K562 (cell line): ENCODE measurements around the gene ENG. TPM values are rescaled to one million over a fixed set of nuclear protein-coding genes. Genes with fewer than 3 reads are reported as not detected.

Experiments used
- E2F3 ChIP-seq: fragments of 250-450 bp; sonication (Bioruptor Pico); IDR thresholded peaks from 2 replicates; pipeline ENCODE4 v1.4.0; 2020; ENCODE audit warnings: mild to moderate bottlenecking
- GABPB1 ChIP-seq: sonication (generic); formaldehyde crosslinking; IDR thresholded peaks from 2 replicates; pipeline ENCODE4 v1.8.0; 2022; ENCODE audit warnings: mild to moderate bottlenecking, missing genetic modification reagents
- GTF2E2 ChIP-seq: fragments of 200-800 bp; sonication (Bioruptor generic); IDR thresholded peaks from 2 replicates; pipeline ENCODE4 v1.6.1; 2016; ENCODE audit warnings: missing genetic modification characterization, missing compliant biosample characterization
- HNRNPH1 ChIP-seq: fragments of 200-400 bp; formaldehyde crosslinking; optimal IDR thresholded peaks from 2 replicates; pipeline ENCODE3; 2017; ENCODE audit warnings: low read depth, mild to moderate bottlenecking, low read length, moderate library complexity
- MBD2 ChIP-seq: sonication (generic); IDR thresholded peaks from 2 replicates; pipeline ENCODE4 v1.6.1; 2016; ENCODE audit warnings: low read depth, borderline replicate concordance
- MTA3 ChIP-seq: fragments of 450-650 bp; formaldehyde crosslinking; IDR thresholded peaks from 2 replicates; pipeline ENCODE4 v1.6.1; 2017; ENCODE audit warnings: mild to moderate bottlenecking, borderline replicate concordance
- NCOA4 ChIP-seq: fragments of 450-650 bp; IDR thresholded peaks from 2 replicates; pipeline ENCODE4 v1.6.1; 2018; ENCODE audit warnings: mild to moderate bottlenecking; ENCODE audit not compliant: partially characterized antibody
- NFE2L1 ChIP-seq: fragments of 450-650 bp; IDR thresholded peaks from 2 replicates; pipeline ENCODE4 v1.6.1; 2016; ENCODE audit warnings: missing genetic modification characterization, low read depth, mild to moderate bottlenecking, missing compliant biosample characterization, moderate library complexity, borderline replicate concordance
- PHF21A ChIP-seq: fragments of 450-650 bp; IDR thresholded peaks from 2 replicates; pipeline ENCODE4 v1.6.1; 2017; ENCODE audit warnings: low read depth, borderline replicate concordance
- PHF8 ChIP-seq: fragments of 200-600 bp; sonication (generic); IDR thresholded peaks from 2 replicates; pipeline ENCODE4 v1.6.1; 2012; ENCODE audit warnings: mixed run types, mild to moderate bottlenecking, inconsistent platforms, low read length, moderate library complexity, borderline replicate concordance
- TARDBP ChIP-seq: fragments of 450-650 bp; IDR thresholded peaks from 2 replicates; pipeline ENCODE4 v1.6.1; 2016
- TFAM ChIP-seq: fragments of 250-450 bp; sonication (Bioruptor Pico); conservative IDR thresholded peaks from 2 replicates; pipeline ENCODE4 v1.5.0; 2021; ENCODE audit warnings: mild to moderate bottlenecking, moderate library complexity
- U2AF1 ChIP-seq: fragments of 200-400 bp; formaldehyde crosslinking; optimal IDR thresholded peaks from 2 replicates; pipeline ENCODE3; 2017; ENCODE audit warnings: mild to moderate bottlenecking, low read depth, low read length, moderate library complexity
- ZBTB9 ChIP-seq: fragments of 450-650 bp; formaldehyde crosslinking; IDR thresholded peaks from 2 replicates; pipeline ENCODE4 v1.4.0; 2020; ENCODE audit warnings: mild to moderate bottlenecking, moderate library complexity
- ZNF134 ChIP-seq: fragments of 250-450 bp; sonication (Bioruptor Pico); conservative IDR thresholded peaks from 2 replicates; pipeline ENCODE4 v1.4.0; 2020
- ZNF197 ChIP-seq: fragments of 200-800 bp; sonication (Bioruptor generic); IDR thresholded peaks from 2 replicates; pipeline ENCODE4 v1.6.1; 2016; ENCODE audit warnings: low read depth, missing genetic modification characterization, missing compliant biosample characterization
- ZNF239 ChIP-seq: fragments of 250-450 bp; sonication (Bioruptor Pico); IDR thresholded peaks from 2 replicates; pipeline ENCODE4 v1.4.0; 2020; ENCODE audit warnings: mild to moderate bottlenecking
- ZNF561 ChIP-seq: fragments of 450-650 bp; formaldehyde crosslinking; conservative IDR thresholded peaks from 2 replicates; pipeline ENCODE4 v1.4.0; 2020; ENCODE audit warnings: mild to moderate bottlenecking, moderate library complexity
- ZNF584 ChIP-seq: fragments of 200-800 bp; sonication (Bioruptor generic); IDR thresholded peaks from 2 replicates; pipeline ENCODE4 v1.6.1; 2016; ENCODE audit warnings: low read depth, mild to moderate bottlenecking, missing genetic modification characterization, missing compliant biosample characterization
- ZNF766 ChIP-seq: fragments of 200-800 bp; sonication (Bioruptor generic); conservative IDR thresholded peaks from 2 replicates; pipeline ENCODE4 v1.6.1; 2016; ENCODE audit warnings: missing genetic modification characterization, missing compliant biosample characterization
- polyA plus RNA-seq, 8 experiments: library from polyadenylated mRNA; depleted of rRNA in 4 of 8; stranded (reverse) in 5 of 8; unstranded in 3 of 8; fragments of >200 nt; fragmentation: Nextera tagmentation in 2 of 8; fragmentation: Illumina TruSeq in 1 of 8; extraction: Ambion mirVana in 2 of 8; extraction: Trizol in 1 of 8; gene quantifications; 2 replicates each; pipeline versions ENCODE4 v1.2.1 to v1.2.3, GENCODE V29; 2011 to 2014; ENCODE audit warnings: inconsistent platforms in 1 of 8, missing spikeins in 1 of 8
- total RNA-seq, 7 experiments: library from RNA; depleted of rRNA in 6 of 7; stranded (reverse); fragments of >200 nt in 6 of 7; fragmentation: Illumina TruSeq in 2 of 7; extraction: Trizol in 2 of 7; gene quantifications; 2 replicates each; pipeline versions ENCODE4 v1.2.1 to v1.2.3, GENCODE V29; 2011 to 2021; ENCODE audit warnings: low replicate concordance in 1 of 7
- TF ChIP-seq, protein P1 (sequence below), 2 experiments: fragments of 150-350 bp in 1 of 2; IDR thresholded peaks; 2 replicates each; pipeline ENCODE4 v1.6.1; 2012 to 2016; ENCODE audit warnings: low read depth in 2 of 2, low read length in 2 of 2, mild to moderate bottlenecking in 1 of 2, moderate library complexity in 1 of 2
- TF ChIP-seq, protein P2 (sequence below): fragments of 250-450 bp; sonication (Bioruptor Pico); IDR thresholded peaks from 2 replicates; pipeline ENCODE4 v1.8.0; 2022; ENCODE audit warnings: moderate library complexity, mild to moderate bottlenecking, inconsistent platforms

ENG gene
- total and polyA plus RNA-seq, 9 of the 15 experiments (the other 6 are each of a cell fraction or from before 2014, with no cell fraction given): 0.04 to 0.40 (median 0.14) TPM; not detected in 1

GRCh38 chr9:127828262-127829031 lies 26.0 kb downstream of the ENG start (continued):
- TF ChIP-seq HNRNPH1 (no peak), GTF2E2 (tag) (no peak), MTA3 (peak; percentile 80; the same call in 1 of the 2 replicates), PHF8 (peak; percentile 77; the same call in 1 of the 2 replicates), PHF21A (no peak), ZNF197 (CRISPR knock-in tag) (no peak), ZNF239 (CRISPR knock-in tag) (no peak), NFE2L1 (no peak), TARDBP (no peak), E2F3 (CRISPR knock-in tag) (no peak), GABPB1 (CRISPR knock-in tag) (peak; percentile 67), ZNF584 (CRISPR knock-in tag) (no peak; the same call in 1 of the 2 replicates), ZBTB9 (CRISPR knock-in tag) (peak; percentile 75; the same call in 1 of the 2 replicates), U2AF1 (no peak), NCOA4 (no peak), ZNF766 (CRISPR knock-in tag) (no peak), ZNF134 (CRISPR knock-in tag) (no peak), MBD2 (no peak), ZNF561 (no peak; the same call in 1 of the 2 replicates), TFAM (CRISPR knock-in tag) (no peak)
- TF ChIP-seq, protein P1, sequence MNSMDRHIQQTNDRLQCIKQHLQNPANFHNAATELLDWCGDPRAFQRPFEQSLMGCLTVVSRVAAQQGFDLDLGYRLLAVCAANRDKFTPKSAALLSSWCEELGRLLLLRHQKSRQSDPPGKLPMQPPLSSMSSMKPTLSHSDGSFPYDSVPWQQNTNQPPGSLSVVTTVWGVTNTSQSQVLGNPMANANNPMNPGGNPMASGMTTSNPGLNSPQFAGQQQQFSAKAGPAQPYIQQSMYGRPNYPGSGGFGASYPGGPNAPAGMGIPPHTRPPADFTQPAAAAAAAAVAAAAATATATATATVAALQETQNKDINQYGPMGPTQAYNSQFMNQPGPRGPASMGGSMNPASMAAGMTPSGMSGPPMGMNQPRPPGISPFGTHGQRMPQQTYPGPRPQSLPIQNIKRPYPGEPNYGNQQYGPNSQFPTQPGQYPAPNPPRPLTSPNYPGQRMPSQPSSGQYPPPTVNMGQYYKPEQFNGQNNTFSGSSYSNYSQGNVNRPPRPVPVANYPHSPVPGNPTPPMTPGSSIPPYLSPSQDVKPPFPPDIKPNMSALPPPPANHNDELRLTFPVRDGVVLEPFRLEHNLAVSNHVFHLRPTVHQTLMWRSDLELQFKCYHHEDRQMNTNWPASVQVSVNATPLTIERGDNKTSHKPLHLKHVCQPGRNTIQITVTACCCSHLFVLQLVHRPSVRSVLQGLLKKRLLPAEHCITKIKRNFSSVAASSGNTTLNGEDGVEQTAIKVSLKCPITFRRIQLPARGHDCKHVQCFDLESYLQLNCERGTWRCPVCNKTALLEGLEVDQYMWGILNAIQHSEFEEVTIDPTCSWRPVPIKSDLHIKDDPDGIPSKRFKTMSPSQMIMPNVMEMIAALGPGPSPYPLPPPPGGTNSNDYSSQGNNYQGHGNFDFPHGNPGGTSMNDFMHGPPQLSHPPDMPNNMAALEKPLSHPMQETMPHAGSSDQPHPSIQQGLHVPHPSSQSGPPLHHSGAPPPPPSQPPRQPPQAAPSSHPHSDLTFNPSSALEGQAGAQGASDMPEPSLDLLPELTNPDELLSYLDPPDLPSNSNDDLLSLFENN (IDR thresholded peaks at IDR 0.05; ENCODE audit: low read depth in 2 of 2, low read length in 2 of 2): no peak
- TF ChIP-seq, protein P2, sequence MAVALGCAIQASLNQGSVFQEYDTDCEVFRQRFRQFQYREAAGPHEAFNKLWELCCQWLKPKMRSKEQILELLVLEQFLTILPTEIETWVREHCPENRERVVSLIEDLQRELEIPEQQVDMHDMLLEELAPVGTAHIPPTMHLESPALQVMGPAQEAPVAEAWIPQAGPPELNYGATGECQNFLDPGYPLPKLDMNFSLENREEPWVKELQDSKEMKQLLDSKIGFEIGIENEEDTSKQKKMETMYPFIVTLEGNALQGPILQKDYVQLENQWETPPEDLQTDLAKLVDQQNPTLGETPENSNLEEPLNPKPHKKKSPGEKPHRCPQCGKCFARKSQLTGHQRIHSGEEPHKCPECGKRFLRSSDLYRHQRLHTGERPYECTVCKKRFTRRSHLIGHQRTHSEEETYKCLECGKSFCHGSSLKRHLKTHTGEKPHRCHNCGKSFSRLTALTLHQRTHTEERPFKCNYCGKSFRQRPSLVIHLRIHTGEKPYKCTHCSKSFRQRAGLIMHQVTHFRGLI: no peak
